ENCODE results near the gene ASB12.

DNA sequence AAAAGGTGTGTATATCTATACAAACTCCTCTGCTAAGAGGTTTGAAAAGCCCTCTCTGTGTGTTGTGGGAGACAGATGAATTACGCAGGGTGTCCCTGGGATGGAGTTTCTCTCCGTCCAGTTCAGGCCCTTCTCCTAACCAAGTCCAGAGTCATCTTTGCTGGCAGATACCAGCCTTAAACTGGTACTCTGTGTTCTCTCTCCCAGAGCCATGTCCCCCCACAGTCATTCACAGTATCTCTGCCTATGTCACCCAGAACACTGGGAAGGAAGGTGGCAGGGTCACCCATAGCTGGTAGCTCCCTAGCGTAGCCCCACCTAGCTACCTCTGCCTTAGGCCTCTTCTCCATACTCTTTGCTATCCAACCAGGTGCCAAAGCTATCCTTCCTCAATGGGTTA, 33.8 kb downstream of the ASB12 start:
- TF ChIP-seq, protein P1, sequence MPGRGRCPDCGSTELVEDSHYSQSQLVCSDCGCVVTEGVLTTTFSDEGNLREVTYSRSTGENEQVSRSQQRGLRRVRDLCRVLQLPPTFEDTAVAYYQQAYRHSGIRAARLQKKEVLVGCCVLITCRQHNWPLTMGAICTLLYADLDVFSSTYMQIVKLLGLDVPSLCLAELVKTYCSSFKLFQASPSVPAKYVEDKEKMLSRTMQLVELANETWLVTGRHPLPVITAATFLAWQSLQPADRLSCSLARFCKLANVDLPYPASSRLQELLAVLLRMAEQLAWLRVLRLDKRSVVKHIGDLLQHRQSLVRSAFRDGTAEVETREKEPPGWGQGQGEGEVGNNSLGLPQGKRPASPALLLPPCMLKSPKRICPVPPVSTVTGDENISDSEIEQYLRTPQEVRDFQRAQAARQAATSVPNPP (CRISPR knock-in tag; IDR thresholded peaks at IDR 0.05): no peak
- TF ChIP-seq TOE1 (CRISPR knock-in tag; IDR thresholded peaks at IDR 0.05): no peak
- no peak for TF ChIP-seq ZNF180 (CRISPR knock-in tag; IDR thresholded peaks at IDR 0.05; ENCODE audit: borderline replicate concordance, low read depth)
- TF ChIP-seq EZH2 (conservative IDR thresholded peaks at IDR 0.05; ENCODE audit: low read depth, low read length): no peak
- TF ChIP-seq EP300 (IDR thresholded peaks at IDR 0.05; ENCODE audit: low read depth in 2 of 2, low read length in 2 of 2): no peak
- TF ChIP-seq EP300 (CRISPR knock-in tag; IDR thresholded peaks at IDR 0.05; ENCODE audit: borderline replicate concordance): no peak
- TF ChIP-seq, protein P2, sequence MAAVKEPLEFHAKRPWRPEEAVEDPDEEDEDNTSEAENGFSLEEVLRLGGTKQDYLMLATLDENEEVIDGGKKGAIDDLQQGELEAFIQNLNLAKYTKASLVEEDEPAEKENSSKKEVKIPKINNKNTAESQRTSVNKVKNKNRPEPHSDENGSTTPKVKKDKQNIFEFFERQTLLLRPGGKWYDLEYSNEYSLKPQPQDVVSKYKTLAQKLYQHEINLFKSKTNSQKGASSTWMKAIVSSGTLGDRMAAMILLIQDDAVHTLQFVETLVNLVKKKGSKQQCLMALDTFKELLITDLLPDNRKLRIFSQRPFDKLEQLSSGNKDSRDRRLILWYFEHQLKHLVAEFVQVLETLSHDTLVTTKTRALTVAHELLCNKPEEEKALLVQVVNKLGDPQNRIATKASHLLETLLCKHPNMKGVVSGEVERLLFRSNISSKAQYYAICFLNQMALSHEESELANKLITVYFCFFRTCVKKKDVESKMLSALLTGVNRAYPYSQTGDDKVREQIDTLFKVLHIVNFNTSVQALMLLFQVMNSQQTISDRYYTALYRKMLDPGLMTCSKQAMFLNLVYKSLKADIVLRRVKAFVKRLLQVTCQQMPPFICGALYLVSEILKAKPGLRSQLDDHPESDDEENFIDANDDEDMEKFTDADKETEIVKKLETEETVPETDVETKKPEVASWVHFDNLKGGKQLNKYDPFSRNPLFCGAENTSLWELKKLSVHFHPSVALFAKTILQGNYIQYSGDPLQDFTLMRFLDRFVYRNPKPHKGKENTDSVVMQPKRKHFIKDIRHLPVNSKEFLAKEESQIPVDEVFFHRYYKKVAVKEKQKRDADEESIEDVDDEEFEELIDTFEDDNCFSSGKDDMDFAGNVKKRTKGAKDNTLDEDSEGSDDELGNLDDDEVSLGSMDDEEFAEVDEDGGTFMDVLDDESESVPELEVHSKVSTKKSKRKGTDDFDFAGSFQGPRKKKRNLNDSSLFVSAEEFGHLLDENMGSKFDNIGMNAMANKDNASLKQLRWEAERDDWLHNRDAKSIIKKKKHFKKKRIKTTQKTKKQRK (IDR thresholded peaks at IDR 0.05; ENCODE audit: low read length): no peak
- no peak for TF ChIP-seq ZNF207 (IDR thresholded peaks at IDR 0.05; ENCODE audit: borderline replicate concordance)
- no peak for TF ChIP-seq ETV5 (CRISPR knock-in tag; IDR thresholded peaks at IDR 0.05; ENCODE audit: borderline replicate concordance)
- no peak for TF ChIP-seq SP1 (IDR thresholded peaks at IDR 0.05)
- TF ChIP-seq SP1 (CRISPR knock-in tag; IDR thresholded peaks at IDR 0.05): no peak
